Stimulated activated CD4-positive, alpha-beta T cell treated with anti-CD3 and anti-CD28 coated beads, TNF-alpha, amount 100 ng/mL, for 24 hours (primary cell): ENCODE results near the gene KDM3B.
A peak's percentile ranks its signal among the peaks of the same experiment; 100 is the strongest.

ENCODE experiments used
- DNase-seq, 3 experiments: peaks; one replicate each; pipeline ENCODE4 v3.0.0-alpha.2; 2020; ENCODE audit warnings: low read depth in 3 of 3

KDM3B gene

DNA sequence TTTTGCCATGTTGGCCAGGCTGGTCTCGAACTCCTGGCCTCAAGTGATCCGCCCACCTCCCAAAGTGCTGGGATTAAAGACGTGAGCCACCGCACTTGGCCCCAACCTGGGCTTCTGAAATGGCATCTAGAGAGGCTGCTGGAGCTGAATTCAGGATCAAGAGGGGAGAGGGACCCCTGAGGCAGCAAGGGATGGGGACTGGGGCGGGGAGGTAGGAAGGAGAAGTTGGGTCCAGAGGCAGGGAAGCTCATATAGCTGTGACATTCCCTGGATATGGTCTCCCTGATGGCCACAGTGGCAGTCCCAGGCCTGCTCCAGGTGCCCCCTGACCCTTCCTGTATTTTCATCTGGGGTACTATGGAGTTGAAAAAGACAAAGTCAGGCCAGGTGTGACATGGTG, 98.5 kb downstream of the KDM3B start:
- DNase-seq = no peak

DNA sequence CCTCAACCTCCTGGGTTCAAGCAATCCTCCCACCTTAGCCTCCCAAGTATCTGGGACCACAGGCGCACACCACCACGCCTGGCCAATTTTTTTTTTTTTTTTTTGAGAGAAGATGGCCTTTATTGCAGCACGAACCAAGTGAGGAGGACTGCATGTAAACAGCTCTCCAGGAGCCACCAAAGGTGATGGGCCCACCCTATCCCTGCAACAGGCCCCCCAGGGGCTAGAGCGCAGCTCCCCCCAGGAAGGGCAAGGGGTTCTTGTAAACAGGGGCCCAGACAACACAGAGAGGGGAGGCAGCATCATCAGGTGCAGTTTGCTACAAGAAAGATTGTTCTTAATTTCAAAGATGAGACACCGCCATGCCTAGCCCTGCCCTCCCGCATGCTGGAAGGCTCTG, 100.2 kb downstream of the KDM3B start:
- no peak for DNase-seq

DNA sequence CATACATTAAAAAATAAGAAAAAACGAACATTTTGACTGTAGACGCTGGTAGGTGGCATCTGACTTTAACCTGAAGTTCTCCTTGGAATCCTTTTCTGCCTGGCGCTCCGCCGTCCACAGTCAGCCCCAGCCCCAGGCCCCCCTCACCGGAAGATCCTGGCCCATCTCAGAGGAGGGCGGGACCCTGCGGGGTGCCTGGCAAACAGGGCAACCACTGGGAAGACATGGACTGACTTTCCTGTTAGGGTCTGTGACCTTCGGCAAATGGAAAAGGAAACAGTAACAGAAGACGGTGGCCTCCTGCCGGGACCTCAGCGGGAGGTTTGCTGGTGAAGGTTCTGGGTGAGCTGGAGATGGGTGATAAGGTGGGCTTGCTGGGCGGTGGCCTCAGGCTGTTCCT, 101.1 kb downstream of the KDM3B start:
- no peak for DNase-seq

DNA sequence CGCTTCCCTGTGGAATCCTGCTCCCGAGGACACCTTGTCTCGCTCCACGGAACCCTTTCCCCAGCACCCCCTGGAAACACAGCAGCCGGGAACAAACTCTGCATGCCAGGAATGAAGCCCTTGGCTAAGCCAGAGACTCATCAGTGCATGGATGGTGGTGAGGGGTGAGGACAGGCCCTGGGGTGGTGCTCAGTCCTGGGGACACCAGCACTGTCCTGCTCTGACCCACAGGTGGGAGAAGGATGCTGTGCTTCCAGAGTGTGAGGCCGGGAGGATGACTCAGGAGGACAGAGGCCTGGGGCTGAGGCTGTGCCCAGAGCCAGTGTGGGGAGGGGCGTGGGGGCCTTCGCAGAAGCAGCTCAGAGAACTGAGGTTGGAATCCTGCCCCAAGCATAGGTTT, 101.6 kb downstream of the KDM3B start:
- no peak for DNase-seq

DNA sequence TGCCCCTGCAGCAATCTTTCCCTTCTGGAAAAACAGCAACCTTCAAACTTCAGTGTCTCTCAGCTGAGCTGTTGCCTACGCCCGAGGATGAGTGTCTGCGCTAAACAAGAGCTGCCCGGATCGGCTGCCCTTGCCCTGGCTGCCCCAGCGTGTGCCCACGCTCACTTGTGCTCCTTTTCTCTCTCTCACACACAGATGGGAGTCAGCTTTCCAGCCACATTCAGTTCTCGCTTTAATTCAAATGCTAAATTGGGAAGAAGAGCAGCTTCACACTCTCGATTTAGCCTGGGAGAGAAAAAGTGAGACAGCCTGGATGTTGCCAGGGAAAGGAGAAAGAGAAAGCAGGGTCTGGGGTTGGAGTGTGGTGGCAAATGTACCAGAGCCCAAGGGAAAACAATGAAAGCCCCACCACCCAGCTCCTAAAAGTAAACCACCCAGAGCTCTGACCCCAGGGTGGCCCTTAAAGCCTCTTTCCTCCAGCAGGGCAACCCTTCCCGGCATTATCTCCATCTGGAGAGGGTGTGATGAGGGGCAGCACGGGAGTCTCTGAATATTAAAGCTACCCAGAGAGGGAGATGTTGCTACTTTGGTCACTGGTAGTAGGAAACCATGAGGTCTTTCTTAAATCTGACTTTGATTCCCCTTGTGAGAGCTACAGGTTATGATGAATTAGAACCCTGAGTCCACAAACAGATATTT, 102.9 kb downstream of the KDM3B start:
- DNase-seq = no peak

DNA sequence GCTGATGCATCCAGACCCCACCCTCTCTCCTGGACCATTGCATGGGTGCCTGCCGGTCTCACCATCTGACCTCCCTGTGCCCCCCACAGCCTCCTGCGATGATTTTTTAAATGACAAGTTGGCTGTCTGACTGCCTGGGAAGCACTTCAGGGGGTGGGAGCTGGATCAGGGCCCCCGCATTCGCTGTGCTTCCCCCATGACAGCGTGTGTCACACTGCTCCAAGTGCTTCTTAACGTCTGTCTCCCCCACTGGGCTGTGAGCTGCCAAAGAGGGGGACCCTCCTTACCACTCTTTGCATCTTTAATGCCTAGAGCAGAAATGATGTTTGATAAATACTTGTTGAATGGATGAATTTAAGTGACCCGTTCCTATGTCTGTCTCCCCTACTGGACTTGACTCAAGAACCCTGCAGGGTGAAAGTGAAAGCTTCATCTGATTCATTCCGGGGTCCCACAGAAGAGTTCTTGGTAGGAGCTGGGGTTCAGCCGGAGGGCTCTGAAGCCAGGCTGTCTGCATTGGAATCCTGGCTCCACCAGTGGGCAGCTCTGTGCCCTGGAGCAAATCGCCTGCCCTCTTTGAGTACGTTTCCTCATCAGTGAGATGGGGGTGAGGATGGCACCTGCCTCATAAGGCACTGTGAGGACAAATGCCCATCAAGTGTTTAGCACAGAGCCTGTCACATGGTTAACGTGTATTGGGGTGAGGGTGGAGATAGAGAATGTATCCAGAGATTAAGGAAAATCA, 105.2 kb downstream of the KDM3B start:
- DNase-seq = no peak

DNA sequence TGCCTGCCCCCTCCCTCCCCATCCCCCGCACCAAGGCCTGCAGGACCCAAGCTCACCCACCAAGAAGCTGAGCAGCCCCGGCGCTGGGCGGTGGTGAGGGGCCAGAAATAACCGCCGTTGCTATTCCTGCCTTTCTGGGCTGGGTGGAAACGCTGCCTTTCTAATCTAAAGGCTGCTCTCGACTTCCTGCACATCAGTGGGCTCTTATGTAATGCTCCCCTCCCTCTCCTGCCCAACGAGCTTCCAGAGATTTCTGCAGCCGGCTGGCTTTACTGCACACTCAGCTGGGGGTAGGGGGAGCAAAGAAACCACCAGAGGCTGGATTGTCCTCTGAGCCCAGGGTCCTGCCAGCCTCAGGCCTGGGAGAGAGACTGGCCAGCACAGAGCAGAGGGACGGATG, 105.9 kb downstream of the KDM3B start:
- DNase-seq = no peak

DNA sequence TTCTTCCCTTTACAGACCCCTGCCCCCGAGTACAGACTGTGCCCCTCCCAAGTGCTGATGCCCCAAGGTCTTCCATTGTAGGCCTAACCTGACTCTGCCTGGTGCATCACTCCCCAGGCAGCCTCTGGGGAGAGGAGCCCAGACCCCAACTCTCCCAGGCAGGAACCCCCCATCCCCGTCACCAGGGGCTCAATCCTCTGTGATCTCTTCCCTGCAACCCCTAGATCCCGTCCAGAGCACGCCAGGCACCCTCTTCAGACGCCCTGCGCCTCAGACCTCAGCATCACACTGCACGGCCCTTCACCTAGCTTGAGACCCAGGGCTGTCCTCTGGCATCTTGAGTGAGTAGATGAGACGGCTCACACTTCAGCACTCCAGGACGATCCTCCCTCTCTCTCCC, 106.4 kb downstream of the KDM3B start:
- DNase-seq = no peak

DNA sequence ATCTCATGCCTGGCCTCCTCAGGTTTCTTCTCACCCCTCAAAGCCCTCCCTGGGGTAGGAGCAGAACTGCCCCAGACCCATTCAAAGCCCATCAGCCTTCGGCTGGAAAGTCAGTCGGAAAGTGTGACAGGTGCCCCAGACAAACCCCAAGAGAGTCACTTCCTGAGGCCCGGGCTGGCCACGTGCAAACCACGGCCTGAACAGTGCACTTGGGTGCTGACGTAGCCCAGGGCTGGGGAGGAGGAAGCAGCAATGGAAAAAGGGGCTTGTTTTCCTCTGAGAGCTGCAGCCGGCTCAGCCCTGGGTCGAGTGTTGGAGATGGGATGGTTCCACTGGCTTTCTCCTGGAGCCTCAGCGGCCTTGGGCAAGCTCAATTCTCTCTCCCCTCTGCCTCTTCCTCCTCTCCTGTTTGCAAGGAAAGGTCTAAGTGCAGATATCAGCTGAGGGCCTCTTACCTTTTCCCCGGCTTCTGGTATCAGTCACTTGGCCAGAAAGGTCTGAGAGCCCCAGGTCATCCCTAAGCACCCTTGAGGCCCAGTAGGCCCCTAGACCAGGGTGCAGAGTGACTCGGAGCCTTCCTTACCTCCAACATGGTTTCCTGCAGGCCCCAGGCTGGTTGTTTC, 106.9 kb downstream of the KDM3B start:
- DNase-seq = peak; percentile 69 to 90 (median 75)

DNA sequence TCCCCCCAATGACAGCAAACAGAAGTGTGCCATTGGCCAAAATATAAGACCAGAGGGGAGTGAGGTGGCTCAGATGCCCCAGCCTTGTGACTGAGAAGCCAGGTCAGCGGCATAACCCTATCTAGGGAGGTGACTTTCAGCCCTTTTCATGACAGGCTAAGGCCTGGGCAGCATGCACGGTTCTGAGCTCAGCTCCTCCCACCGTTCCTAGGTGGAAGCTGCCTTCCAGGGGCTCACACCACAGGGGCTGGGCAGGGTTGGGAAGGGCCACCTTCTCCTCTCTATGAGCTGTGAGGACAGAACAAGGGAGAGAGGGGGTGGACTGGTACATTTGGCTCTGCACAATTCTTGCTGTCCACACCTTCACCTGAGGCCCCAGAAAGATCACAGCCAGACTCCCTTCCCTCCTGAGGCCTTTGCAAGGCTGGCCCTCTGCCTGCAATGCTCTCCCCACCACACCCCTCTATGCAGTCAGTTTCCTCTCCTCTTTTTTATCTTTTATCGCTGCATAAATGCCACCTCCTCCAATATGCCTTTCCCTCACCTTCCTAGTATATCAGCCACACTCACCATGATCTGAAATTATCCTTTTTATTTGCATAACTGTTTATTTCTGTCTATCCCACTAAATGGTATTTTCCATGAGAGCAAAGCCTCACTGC, 107.7 kb downstream of the KDM3B start:
- DNase-seq = no peak

DNA sequence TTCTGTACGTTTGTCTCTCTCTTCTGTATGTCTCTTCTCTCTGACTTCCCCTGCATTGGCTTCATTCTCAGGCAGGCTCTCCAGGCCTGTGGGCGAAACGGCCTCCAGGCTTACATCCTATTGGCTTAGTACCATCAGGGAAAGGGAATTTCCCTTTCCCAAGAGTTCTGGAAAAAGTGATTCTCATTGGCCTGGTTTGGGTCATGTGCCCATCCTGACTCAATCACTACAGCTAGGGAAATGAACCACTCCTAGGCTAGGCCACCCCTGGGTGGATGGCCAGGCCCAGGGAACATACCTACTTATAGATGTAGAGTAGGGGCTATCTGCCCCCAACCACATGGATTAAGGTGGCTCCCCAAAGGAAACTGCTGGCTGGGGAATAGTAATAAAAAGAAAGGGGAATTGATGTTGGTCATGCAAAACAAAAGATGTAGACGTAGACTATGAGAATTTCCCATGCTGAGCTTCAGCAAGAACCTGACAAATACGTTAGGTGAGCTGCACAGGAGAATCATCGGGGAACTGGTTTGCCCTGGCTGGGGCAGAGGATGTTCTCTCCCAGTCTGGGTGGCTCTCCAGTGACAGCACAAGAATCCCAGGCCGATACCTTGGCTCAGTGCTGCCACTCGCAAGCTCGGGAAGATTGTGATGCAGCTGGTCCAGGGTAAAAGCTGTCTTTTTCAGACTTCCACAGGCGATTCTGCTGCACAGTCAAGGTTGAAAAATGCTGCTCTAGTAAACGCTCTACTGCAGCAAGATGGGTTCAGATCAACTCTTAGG, 109.0 kb downstream of the KDM3B start:
- DNase-seq = no peak

DNA sequence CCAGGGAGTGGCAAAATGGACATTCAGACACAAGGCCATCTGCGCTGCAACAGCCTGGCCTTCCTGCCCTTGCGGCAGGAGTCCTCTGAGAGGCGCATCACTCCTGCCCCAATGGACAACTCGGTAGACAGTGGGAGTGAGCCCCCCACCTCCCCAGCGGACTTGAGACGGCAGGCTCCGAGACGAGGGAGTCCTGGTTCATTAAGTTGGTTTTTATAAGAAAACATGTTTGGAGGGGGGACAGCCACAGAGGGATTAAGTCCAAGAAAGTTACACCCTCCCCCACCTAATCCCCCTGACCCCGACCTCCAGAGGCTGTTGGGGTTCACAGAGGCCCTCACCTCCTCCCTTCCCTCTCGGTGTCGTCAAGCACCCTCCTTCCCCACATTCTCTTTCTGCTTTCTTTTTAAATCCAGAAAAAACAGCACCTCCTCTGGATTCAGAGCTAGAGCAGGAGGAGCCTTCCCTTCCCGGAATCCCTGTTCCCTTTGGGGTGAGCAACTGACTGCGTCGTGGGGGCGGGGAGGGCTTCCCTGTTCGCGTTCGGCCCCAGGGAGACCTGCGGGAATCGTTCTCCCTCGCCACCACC, 111.0 kb downstream of the KDM3B start:
- DNase-seq = no peak

DNA sequence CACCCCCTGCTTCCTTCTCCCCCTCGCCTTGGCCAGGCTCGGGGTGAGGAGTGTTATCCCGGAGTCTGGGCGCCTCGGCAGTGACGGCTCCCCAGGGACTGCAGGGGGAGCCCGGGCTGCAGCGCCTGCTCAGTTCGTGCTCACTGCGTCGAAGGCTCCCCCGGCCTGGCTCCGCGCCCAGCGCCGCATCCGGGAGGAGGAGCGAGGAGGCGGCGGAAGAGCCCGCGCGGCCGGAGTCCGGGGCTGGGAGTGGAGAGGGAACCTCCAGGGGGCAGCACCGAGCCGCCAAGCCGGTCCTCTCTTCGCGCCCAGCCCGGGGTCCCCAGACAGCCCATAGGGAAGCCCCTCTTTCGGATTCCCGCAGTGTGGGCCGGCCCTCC, 111.5 kb downstream of the KDM3B start:
- peak; percentile 82 to 92 (median 84) for DNase-seq

DNA sequence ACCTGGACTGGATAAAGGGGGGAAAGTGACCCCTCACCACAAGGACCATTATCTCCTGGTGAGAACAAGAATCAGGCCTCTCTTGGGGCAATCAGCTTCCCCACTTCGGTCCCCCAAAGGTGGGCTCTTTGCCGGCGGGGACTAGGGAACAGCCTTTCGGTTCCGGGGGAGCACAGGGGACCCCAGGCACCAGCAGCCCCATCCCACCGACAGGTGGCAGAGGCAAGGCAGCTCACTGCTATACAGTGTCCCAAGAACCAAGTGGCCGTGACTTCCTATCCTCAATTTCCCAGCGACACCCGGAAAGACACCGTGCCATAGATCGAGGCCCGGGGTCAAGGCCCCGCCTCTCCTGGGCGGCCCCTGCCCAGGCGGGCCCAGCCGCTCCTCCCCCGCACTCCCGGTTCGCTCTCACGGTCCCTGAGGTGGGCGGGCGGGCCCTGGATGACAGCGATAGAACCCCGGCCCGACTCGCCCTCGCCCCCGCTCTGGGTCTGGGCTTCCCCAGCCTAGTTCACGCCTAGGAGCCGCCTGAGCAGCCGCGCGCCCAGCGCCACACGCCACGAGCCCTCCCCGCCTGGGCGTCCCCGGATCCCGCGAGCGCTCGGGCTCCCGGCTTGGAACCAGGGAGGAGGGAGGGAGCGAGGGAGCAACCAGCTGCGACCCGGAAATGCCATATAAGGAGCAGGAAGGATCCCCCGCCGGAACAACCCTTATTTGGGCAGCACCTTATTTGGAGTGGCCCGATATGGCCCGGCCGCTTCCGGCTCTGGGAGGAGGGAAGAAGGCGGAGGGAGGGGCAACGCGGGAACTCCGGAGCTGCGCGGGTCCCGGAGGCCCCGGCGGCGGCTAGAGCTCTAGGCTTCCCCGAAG, 112.1 kb downstream of the KDM3B start:
- DNase-seq = peak; percentile 95 to 96 (median 95)

DNA sequence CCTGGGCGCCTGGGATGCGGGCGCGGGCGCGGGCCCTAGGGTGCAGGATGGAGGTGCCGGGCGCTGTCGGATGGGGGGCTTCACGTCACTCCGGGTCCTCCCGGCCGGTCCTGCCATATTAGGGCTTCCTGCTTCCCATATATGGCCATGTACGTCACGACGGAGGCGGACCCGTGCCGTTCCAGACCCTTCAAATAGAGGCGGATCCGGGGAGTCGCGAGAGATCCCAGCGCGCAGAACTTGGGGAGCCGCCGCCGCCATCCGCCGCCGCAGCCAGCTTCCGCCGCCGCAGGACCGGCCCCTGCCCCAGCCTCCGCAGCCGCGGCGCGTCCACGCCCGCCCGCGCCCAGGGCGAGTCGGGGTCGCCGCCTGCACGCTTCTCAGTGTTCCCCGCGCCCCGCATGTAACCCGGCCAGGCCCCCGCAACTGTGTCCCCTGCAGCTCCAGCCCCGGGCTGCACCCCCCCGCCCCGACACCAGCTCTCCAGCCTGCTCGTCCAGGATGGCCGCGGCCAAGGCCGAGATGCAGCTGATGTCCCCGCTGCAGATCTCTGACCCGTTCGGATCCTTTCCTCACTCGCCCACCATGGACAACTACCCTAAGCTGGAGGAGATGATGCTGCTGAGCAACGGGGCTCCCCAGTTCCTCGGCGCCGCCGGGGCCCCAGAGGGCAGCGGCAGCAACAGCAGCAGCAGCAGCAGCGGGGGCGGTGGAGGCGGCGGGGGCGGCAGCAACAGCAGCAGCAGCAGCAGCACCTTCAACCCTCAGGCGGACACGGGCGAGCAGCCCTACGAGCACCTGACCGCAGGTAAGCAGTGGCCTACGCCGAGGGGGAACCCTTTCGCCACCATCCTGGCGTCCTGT, 113.0 kb downstream of the KDM3B start, which contains the start of gene EGR1:
Gene EGR1 (plus strand): TSS at position 219 of the 864 bp plus-strand sequence. CDS start 283 bp downstream, at position 502.
- peak; percentile 89 to 94 (median 92) for DNase-seq

DNA sequence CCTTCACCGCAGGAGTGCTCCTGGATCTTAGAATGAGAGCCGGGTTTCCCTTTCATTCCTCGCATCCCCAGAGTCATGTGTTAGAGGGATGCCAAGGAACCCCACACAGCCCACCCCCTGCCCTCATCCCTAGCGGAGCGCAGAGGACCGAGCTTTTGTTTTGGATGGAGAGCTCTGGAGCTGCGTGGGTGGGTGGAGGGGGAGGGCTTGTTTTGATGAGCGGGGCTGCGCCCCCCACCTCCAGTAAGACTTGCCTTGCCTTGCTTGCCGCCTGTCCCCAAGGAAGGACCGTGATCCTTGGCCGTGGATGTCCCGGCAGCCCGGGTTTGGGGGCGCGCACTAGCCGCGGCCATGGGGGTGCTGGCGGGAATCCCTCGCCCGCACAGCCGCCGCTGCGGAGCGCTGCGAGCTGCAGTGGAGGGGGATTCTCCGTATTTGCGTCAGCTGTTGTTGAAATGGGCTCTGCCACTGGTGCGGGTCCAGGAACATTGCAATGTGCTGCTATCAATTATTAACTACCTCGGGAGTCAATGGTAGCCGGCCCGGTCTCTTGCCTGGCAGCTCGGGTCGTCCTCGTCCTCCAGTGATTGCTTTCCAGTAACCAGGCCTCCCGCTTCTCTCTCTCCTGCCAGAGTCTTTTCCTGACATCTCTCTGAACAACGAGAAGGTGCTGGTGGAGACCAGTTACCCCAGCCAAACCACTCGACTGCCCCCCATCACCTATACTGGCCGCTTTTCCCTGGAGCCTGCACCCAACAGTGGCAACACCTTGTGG, 113.8 kb downstream of the KDM3B start:
- no peak for DNase-seq

DNA sequence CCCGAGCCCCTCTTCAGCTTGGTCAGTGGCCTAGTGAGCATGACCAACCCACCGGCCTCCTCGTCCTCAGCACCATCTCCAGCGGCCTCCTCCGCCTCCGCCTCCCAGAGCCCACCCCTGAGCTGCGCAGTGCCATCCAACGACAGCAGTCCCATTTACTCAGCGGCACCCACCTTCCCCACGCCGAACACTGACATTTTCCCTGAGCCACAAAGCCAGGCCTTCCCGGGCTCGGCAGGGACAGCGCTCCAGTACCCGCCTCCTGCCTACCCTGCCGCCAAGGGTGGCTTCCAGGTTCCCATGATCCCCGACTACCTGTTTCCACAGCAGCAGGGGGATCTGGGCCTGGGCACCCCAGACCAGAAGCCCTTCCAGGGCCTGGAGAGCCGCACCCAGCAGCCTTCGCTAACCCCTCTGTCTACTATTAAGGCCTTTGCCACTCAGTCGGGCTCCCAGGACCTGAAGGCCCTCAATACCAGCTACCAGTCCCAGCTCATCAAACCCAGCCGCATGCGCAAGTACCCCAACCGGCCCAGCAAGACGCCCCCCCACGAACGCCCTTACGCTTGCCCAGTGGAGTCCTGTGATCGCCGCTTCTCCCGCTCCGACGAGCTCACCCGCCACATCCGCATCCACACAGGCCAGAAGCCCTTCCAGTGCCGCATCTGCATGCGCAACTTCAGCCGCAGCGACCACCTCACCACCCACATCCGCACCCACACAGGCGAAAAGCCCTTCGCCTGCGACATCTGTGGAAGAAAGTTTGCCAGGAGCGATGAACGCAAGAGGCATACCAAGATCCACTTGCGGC, 114.6 kb downstream of the KDM3B start:
- DNase-seq = peak in 1 of 3 experiments; percentile 9
